Progenitor cell of endocrine pancreas (in vitro differentiated cells): ENCODE measurements around the gene CLTB. TPM values are rescaled to one million over a fixed set of nuclear protein-coding genes. Genes with fewer than 3 reads are reported as not detected.

Experiments
- DNase-seq: peaks from one replicate; pipeline ENCODE4 v3.0.0; 2021; ENCODE audit warnings: low spot score; ENCODE audit not compliant: unreplicated experiment
- H3K27ac Mint-ChIP-seq: 2 replicates; pipeline ENCODE4 v1.8.0; 2021; ENCODE audit warnings: mild to moderate bottlenecking, moderate library complexity, mixed read lengths
- H3K27me3 Mint-ChIP-seq: 2 replicates; pipeline ENCODE4 v1.8.0; 2021; ENCODE audit warnings: mixed read lengths
- H3K36me3 Mint-ChIP-seq: 2 replicates; pipeline ENCODE4 v1.8.0; 2022; ENCODE audit warnings: mixed read lengths; ENCODE audit not compliant: insufficient read depth
- H3K4me1 Mint-ChIP-seq: 2 replicates; pipeline ENCODE4 v1.8.0; 2021; ENCODE audit warnings: low read depth, mixed read lengths
- H3K4me3 Mint-ChIP-seq: 2 replicates; pipeline ENCODE4 v1.8.0; 2021; ENCODE audit warnings: low read depth, mild to moderate bottlenecking, moderate library complexity, mixed read lengths
- H3K9me3 Mint-ChIP-seq: 2 replicates; pipeline ENCODE4 v1.8.0; 2021; ENCODE audit warnings: low read depth, mixed read lengths
- total RNA-seq: library from RNA; stranded (reverse); gene quantifications from 2 replicates; pipeline ENCODE4 v1.2.1, GENCODE V29; 2021
- TF ChIP-seq, protein P1 (sequence below): fragments of 200-600 bp; sonication (generic); IDR thresholded peaks from one replicate; pipeline ENCODE4 v1.5.0; 2021; ENCODE audit warnings: antibody characterized with exemption, mild to moderate bottlenecking; ENCODE audit not compliant: unreplicated experiment

CLTB gene
- total RNA-seq, 1 donor from 2014 or later: 29.1 TPM

DNA sequence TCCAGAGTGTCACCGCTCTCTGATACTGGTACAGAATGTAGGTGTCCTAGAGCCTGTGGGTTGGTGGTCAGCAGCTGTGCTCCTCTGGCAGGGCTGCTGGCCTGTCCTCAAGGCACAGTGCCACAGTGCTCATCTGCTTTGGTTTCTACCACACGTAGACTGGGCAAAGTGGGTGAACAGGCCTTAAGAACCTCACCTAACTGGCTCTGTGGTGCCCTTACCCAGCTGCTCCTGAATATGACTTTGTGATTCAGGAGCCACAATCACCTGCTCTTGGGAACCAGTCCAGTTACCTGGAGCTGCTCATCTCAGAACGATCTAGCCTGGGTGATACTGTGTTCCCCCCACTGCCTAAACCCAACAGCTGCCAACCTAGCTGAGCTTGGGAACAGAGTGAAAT lies 34.4 kb downstream of the CLTB start:
- Mint-ChIP-seq H3K9me3 (no peaks in the 10 kb centered on the region), H3K27me3 (no peaks in the 10 kb centered on the region), H3K36me3 (peaks cover 11% of the 10 kb centered on the region), H3K4me3 (no peak overlapping the region), H3K4me1 (peaks cover 3% of the 10 kb centered on the region), H3K27ac (no peak overlapping the region)
- TF ChIP-seq, protein P1, sequence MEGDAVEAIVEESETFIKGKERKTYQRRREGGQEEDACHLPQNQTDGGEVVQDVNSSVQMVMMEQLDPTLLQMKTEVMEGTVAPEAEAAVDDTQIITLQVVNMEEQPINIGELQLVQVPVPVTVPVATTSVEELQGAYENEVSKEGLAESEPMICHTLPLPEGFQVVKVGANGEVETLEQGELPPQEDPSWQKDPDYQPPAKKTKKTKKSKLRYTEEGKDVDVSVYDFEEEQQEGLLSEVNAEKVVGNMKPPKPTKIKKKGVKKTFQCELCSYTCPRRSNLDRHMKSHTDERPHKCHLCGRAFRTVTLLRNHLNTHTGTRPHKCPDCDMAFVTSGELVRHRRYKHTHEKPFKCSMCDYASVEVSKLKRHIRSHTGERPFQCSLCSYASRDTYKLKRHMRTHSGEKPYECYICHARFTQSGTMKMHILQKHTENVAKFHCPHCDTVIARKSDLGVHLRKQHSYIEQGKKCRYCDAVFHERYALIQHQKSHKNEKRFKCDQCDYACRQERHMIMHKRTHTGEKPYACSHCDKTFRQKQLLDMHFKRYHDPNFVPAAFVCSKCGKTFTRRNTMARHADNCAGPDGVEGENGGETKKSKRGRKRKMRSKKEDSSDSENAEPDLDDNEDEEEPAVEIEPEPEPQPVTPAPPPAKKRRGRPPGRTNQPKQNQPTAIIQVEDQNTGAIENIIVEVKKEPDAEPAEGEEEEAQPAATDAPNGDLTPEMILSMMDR: no peak
- no peak for DNase-seq

DNA sequence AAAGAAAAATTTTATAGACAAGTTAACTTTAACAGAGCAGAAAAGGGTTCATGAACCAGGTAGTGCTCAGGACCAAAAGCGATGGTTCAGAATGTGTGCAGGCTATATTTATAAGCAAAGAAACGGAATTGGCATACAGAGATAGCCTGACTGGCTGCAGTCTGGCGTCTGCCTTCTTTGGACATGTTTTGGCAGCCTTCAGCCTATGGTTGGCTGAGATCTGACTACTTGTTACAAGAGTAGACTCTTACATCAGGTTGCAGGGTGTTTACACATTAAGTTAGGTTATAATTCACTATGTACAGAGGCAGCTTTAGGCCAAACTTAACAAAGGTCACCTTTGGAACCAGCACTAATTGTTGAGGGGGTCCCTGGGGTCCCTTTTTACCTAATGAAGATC lies 34.9 kb downstream of the CLTB start:
- H3K27ac Mint-ChIP-seq: no peak overlapping the region
- no peak for DNase-seq
- TF ChIP-seq, protein P1: no peak
- H3K4me1 Mint-ChIP-seq: no peaks in the 10 kb centered on the region
- H3K4me3 Mint-ChIP-seq: no peak overlapping the region
- no peaks in the 10 kb centered on the region for H3K27me3 Mint-ChIP-seq
- H3K36me3 Mint-ChIP-seq: peaks cover 10% of the 10 kb centered on the region
- H3K9me3 Mint-ChIP-seq: no peaks in the 10 kb centered on the region

DNA sequence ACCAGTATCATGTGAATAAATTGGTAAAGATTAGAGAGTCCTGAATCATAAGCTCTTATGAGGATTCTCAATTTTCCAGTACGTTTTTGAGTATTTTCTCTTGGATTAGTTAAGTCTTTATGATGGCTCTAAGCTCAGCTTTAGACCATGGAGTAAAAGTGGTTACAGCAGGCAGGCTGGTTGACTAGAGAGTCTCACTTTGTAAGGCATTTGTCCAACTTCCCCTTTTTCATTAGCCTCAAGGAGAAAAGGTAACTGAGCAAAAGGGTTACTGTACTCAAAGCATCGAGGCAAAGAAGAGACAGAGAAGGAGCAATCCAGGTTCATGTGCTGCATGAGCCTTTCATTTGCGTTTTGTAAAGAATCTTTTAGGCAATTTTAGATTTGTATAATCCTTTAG lies 36.5 kb downstream of the CLTB start:
- no peaks in the 10 kb centered on the region for H3K9me3 Mint-ChIP-seq
- no peaks in the 10 kb centered on the region for H3K4me1 Mint-ChIP-seq
- no peak overlapping the region for H3K4me3 Mint-ChIP-seq
- DNase-seq: no peak
- no peak overlapping the region for H3K27ac Mint-ChIP-seq
- H3K27me3 Mint-ChIP-seq: no peaks in the 10 kb centered on the region
- TF ChIP-seq, protein P1: no peak
- peaks cover 10% of the 10 kb centered on the region for H3K36me3 Mint-ChIP-seq

DNA sequence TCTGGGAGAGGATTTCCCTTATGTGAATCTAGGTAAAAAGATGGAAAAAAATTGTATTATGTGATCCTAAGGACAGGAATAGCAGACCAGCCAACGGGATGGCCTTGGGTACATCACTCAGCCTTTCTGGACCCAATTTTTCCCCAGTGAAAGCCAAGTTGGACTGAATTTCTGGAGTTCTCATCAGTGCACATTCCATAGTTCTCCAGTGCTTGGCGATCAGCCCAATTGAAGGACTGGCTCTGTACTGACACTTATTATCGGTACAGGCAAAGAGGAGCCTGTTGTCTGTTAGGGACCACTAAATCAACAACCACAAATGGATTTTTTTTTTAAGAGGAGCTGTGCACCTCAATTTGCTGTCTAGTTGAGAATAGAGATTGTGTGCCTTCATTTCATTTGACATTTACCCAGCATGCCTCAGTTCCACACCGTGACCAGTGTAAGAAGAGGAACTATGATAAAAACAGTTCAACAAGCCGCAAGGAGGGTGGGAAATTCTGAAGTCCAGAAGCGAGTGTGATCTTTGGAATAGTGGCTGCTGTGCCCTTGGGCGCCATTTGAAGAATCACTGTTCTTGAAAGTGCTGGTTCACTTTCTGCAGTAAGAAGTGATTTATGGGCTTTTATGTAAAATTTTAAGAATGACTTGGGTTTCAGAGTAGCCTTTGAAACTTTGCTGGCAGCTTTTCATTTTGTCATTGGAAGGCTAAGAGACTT lies 43.1 kb downstream of the CLTB start:
- Mint-ChIP-seq H3K36me3 (peaks cover 4% of the 10 kb centered on the region), H3K27me3 (no peaks in the 10 kb centered on the region), H3K4me3 (no peak overlapping the region), H3K27ac (no peak overlapping the region), H3K9me3 (no peaks in the 10 kb centered on the region), H3K4me1 (no peaks in the 10 kb centered on the region)
- no peak for DNase-seq
- TF ChIP-seq, protein P1: no peak

DNA sequence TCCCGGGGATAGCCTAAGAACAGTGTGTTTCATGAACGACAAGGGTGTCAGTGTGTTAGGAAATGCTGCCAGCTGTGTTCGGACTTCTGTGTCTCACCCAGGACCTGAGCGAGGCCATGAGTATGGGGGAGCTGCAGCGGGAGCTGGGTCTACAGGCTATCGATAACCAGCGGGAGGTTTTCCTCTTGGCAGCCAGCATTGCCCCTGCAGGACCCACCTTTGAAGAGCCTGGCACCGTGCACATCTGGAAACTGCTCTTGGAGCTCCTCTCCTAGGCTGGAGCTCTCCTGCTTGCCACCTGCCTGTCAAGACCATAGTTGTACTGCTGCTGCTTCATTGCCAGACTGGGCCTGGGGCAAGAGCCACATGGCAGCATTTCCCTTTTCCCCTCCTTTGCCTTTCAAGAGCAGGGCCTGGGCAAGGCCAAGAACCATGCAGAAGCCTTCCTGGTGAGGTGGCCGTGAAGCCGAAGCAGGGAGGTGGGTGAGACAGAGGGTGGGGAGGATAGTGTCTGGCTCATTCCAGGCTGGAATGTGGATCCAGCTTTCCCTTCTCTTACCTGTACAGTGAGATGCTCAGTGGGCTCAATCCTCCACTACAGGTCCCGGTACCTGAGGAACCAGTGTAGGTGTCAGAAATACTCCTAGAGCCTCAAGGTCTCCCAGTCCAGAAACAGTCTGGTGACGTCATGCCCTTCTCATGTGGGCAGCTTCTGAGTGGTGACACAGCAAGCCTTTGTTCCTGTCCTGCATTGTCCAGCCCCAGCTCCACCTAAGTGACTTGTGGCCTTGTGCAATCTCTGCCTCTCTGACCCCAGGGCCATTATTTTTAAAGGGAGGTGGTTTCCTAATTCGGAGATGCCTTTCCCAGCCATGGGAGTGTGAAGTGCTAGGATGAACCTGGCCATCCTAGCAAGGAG lies 44.5 kb downstream of the CLTB start:
- no peaks in the 10 kb centered on the region for H3K4me1 Mint-ChIP-seq
- DNase-seq: no peak
- H3K27ac Mint-ChIP-seq: no peak overlapping the region
- H3K27me3 Mint-ChIP-seq: peaks cover 7% of the 10 kb centered on the region
- no peak overlapping the region for H3K4me3 Mint-ChIP-seq
- TF ChIP-seq, protein P1: no peak
- peaks cover 15% of the 10 kb centered on the region for H3K36me3 Mint-ChIP-seq
- no peaks in the 10 kb centered on the region for H3K9me3 Mint-ChIP-seq
